WTC11 (cell line): ENCODE results near the gene PPM1D. TPM values are rescaled to one million over a fixed set of nuclear protein-coding genes. Genes with fewer than 3 reads are reported as not detected.

ENCODE experiments used
- ATAC-seq: fragments of 200-7000 bp; cut with Tn5 transposase; 2 replicates; pipeline ENCODE4 v1.10.0; 2021; ENCODE audit warnings: mild to moderate bottlenecking, moderate library complexity
- CTCF ChIA-PET: fragments of 300-600 bp; sonication (Branson Sonifier 250); formaldehyde crosslinking; loops from one replicate; lab custom pipeline; 2021; ENCODE audit warnings: antibody characterized with exemption; lab: Charles Lee
- POLR2A ChIA-PET: fragments of 350-600 bp; sonication (Branson Sonifier 250); formaldehyde crosslinking; loops from one replicate; lab custom pipeline; 2021; ENCODE audit warnings: antibody characterized with exemption; lab: Charles Lee
- DNase-seq: peaks from one replicate; pipeline ENCODE4 v3.0.0; 2021; ENCODE audit warnings: low spot score
- H3K27ac Mint-ChIP-seq: 2 replicates; pipeline ENCODE4 v1.8.0; 2021; ENCODE audit warnings: mixed read lengths
- H3K27me3 Mint-ChIP-seq: 2 replicates; pipeline ENCODE4 v1.8.0; 2021; ENCODE audit warnings: low read depth, mild to moderate bottlenecking, moderate library complexity, mixed read lengths
- H3K36me3 Mint-ChIP-seq: 2 replicates; pipeline ENCODE4 v1.8.0; 2021; ENCODE audit warnings: mixed read lengths
- H3K4me1 Mint-ChIP-seq: 2 replicates; pipeline ENCODE4 v1.8.0; 2022; ENCODE audit warnings: mixed read lengths
- H3K4me3 Mint-ChIP-seq: 2 replicates; pipeline ENCODE4 v1.8.0; 2021; ENCODE audit warnings: mild to moderate bottlenecking, moderate library complexity, mixed read lengths
- H3K9me3 Mint-ChIP-seq: 2 replicates; pipeline ENCODE4 v1.8.0; 2021; ENCODE audit warnings: mixed read lengths
- ATF1 ChIP-seq: sonication (generic); formaldehyde crosslinking; IDR thresholded peaks from 2 replicates; pipeline ENCODE4 v1.8.1; 2023; ENCODE audit warnings: mild to moderate bottlenecking, moderate library complexity, missing genetic modification reagents
- CBFB ChIP-seq: sonication (generic); formaldehyde crosslinking; IDR thresholded peaks from 2 replicates; pipeline ENCODE4 v1.8.1; 2022; ENCODE audit warnings: mild to moderate bottlenecking, low read depth, missing genetic modification reagents
- ERG ChIP-seq: fragments of 250-450 bp; sonication (Bioruptor Pico); IDR thresholded peaks from 2 replicates; pipeline ENCODE4 v1.8.0; 2021; ENCODE audit warnings: mild to moderate bottlenecking
- ESRRA ChIP-seq: sonication (generic); formaldehyde crosslinking; IDR thresholded peaks from 2 replicates; pipeline ENCODE4 v1.8.1; 2022; ENCODE audit warnings: mild to moderate bottlenecking, missing genetic modification reagents, borderline replicate concordance
- FOXK1 ChIP-seq: sonication (generic); formaldehyde crosslinking; IDR thresholded peaks from 2 replicates; pipeline ENCODE4 v1.8.0; 2022; ENCODE audit warnings: mild to moderate bottlenecking, moderate library complexity, missing genetic modification reagents
- GABPB1 ChIP-seq: sonication (generic); formaldehyde crosslinking; IDR thresholded peaks from 2 replicates; pipeline ENCODE4 v1.8.1; 2023; ENCODE audit warnings: mild to moderate bottlenecking, missing genetic modification reagents
- JUN ChIP-seq: sonication (generic); formaldehyde crosslinking; IDR thresholded peaks from 2 replicates; pipeline ENCODE4 v1.8.0; 2023; ENCODE audit warnings: mild to moderate bottlenecking, missing genetic modification reagents
- MAX ChIP-seq: sonication (generic); formaldehyde crosslinking; IDR thresholded peaks from 2 replicates; pipeline ENCODE4 v1.8.0; 2022; ENCODE audit warnings: mild to moderate bottlenecking, missing genetic modification reagents
- NFE2L1 ChIP-seq: sonication (generic); formaldehyde crosslinking; IDR thresholded peaks from 2 replicates; pipeline ENCODE4 v1.8.1; 2023; ENCODE audit warnings: missing genetic modification reagents
- PRRX2 ChIP-seq: fragments of 250-450 bp; sonication (Bioruptor Pico); IDR thresholded peaks from 2 replicates; pipeline ENCODE4 v1.8.0; 2021; ENCODE audit warnings: mild to moderate bottlenecking
- RELA ChIP-seq: sonication (generic); formaldehyde crosslinking; IDR thresholded peaks from 2 replicates; pipeline ENCODE4 v1.8.1; 2022; ENCODE audit warnings: missing genetic modification reagents, mild to moderate bottlenecking, borderline replicate concordance
- SOX15 ChIP-seq: fragments of 250-450 bp; sonication (Bioruptor Pico); IDR thresholded peaks from 2 replicates; pipeline ENCODE4 v1.9.0; 2021; ENCODE audit warnings: mild to moderate bottlenecking
- SP1 ChIP-seq: sonication (generic); formaldehyde crosslinking; conservative IDR thresholded peaks from 2 replicates; pipeline ENCODE4 v1.8.1; 2022; ENCODE audit warnings: missing genetic modification reagents
- TP53 ChIP-seq: sonication (generic); formaldehyde crosslinking; IDR thresholded peaks from 2 replicates; pipeline ENCODE4 v1.8.1; 2023; ENCODE audit warnings: mild to moderate bottlenecking, missing genetic modification reagents
- USF1 ChIP-seq: sonication (generic); formaldehyde crosslinking; IDR thresholded peaks from 2 replicates; pipeline ENCODE4 v1.8.0; 2022; ENCODE audit warnings: mild to moderate bottlenecking, missing genetic modification reagents
- USF2 ChIP-seq: sonication (generic); formaldehyde crosslinking; IDR thresholded peaks from 2 replicates; pipeline ENCODE4 v1.8.1; 2023; ENCODE audit warnings: mild to moderate bottlenecking, missing genetic modification reagents, moderate library complexity
- ZBTB43 ChIP-seq: sonication (generic); formaldehyde crosslinking; IDR thresholded peaks from 2 replicates; pipeline ENCODE4 v1.8.1; 2023; ENCODE audit warnings: mild to moderate bottlenecking, missing genetic modification reagents
- ZMAT4 ChIP-seq: fragments of 250-450 bp; sonication (Bioruptor Pico); IDR thresholded peaks from 2 replicates; pipeline ENCODE4 v1.9.0; 2021; ENCODE audit warnings: mild to moderate bottlenecking
- ZNF138 ChIP-seq: sonication (generic); formaldehyde crosslinking; conservative IDR thresholded peaks from 2 replicates; pipeline ENCODE4 v1.8.1; 2022; ENCODE audit warnings: mild to moderate bottlenecking, moderate library complexity, missing genetic modification reagents
- ZNF219 ChIP-seq: sonication (generic); formaldehyde crosslinking; IDR thresholded peaks from 2 replicates; pipeline ENCODE4 v1.8.0; 2023; ENCODE audit warnings: missing genetic modification reagents, mild to moderate bottlenecking, borderline replicate concordance
- ZNF263 ChIP-seq: sonication (generic); formaldehyde crosslinking; IDR thresholded peaks from 2 replicates; pipeline ENCODE4 v1.8.1; 2022; ENCODE audit warnings: low read depth, mild to moderate bottlenecking, moderate library complexity, missing genetic modification reagents
- ZNF281 ChIP-seq: sonication (generic); formaldehyde crosslinking; IDR thresholded peaks from 2 replicates; pipeline ENCODE4 v1.8.0; 2023; ENCODE audit warnings: mild to moderate bottlenecking, missing genetic modification reagents
- ZNF512 ChIP-seq: sonication (generic); formaldehyde crosslinking; IDR thresholded peaks from 2 replicates; pipeline ENCODE4 v1.8.1; 2022; ENCODE audit warnings: missing genetic modification reagents, borderline replicate concordance
- ZSCAN18 ChIP-seq: fragments of 250-450 bp; sonication (Bioruptor Pico); IDR thresholded peaks from 2 replicates; pipeline ENCODE4 v2.1.2; 2022; ENCODE audit warnings: mild to moderate bottlenecking, moderate library complexity
- total RNA-seq: library from RNA; stranded (reverse); gene quantifications from 3 replicates; pipeline ENCODE4 v1.2.3, GENCODE V29; 2021

PPM1D gene
- total RNA-seq, 1 experiment from 2014 or later: 20.4 TPM

GRCh38 chr17:60618854-60619526 lies 19.0 kb downstream of the PPM1D start (continued):
- no peak for TF ChIP-seq ZNF281 (CRISPR knock-in tag)
- TF ChIP-seq ZSCAN18: no peak
- TF ChIP-seq ZNF263 (CRISPR knock-in tag): no peak
- no peak for TF ChIP-seq GABPB1 (CRISPR knock-in tag)
- TF ChIP-seq RELA (CRISPR knock-in tag): no peak
- TF ChIP-seq ZMAT4: no peak
- TF ChIP-seq, all 79 proteins: peak for 0

GRCh38 chr17:60622961-60623360 lies 23.0 kb downstream of the PPM1D start:
- no peaks in the 10 kb centered on the region for H3K4me1 Mint-ChIP-seq
- DNase-seq (no peak), ATAC-seq (no peak)
- TF ChIP-seq MAX (CRISPR knock-in tag) (no peak), JUN (CRISPR knock-in tag) (no peak), ERG (no peak), ZNF138 (no peak), TP53 (CRISPR knock-in tag) (no peak), FOXK1 (CRISPR knock-in tag) (no peak), SOX15 (CRISPR knock-in tag) (no peak), USF1 (CRISPR knock-in tag) (no peak), SP1 (no peak), ZNF219 (no peak), ATF1 (no peak)
- TF ChIP-seq, all 79 proteins: peak for 0
- H3K9me3 Mint-ChIP-seq: 0 out of 2 replicates have a peak, but pooled peaks cover 3% of the 10 kb centered on the region
- no peak overlapping the region for H3K27ac Mint-ChIP-seq
- H3K36me3 Mint-ChIP-seq: peaks cover 2% of the 10 kb centered on the region; the same call in 1 of the 2 replicates
- H3K4me3 Mint-ChIP-seq: no peak overlapping the region
- no peaks in the 10 kb centered on the region for H3K27me3 Mint-ChIP-seq
- CTCF ChIA-PET: interaction anchor here (2.0 kb wide), 1 partner anchor 21 kb away, joined by 5 read pairs; no protein-coding TSS in a partner anchor
- POLR2A ChIA-PET: no interaction called here

GRCh38 chr17:60623415-60623814 lies 23.4 kb downstream of the PPM1D start:
- Mint-ChIP-seq H3K27ac (no peak overlapping the region; the same call in 1 of the 2 replicates), H3K36me3 (peaks cover 2% of the 10 kb centered on the region; the same call in 1 of the 2 replicates), H3K4me3 (no peak overlapping the region), H3K4me1 (no peaks in the 10 kb centered on the region), H3K9me3 (0 out of 2 replicates have a peak, but pooled peaks cover 3% of the 10 kb centered on the region), H3K27me3 (no peaks in the 10 kb centered on the region)
- CTCF ChIA-PET: interaction anchor here (2.0 kb wide), 1 partner anchor 22 kb away, joined by 5 read pairs; no protein-coding TSS in a partner anchor
- no peak for ATAC-seq
- POLR2A ChIA-PET: no interaction called here
- no peak for TF ChIP-seq NFE2L1
- TF ChIP-seq PRRX2 (CRISPR knock-in tag): no peak
- no peak for TF ChIP-seq JUN (CRISPR knock-in tag)
- no peak for TF ChIP-seq ESRRA (CRISPR knock-in tag)
- no peak for TF ChIP-seq USF2 (CRISPR knock-in tag)
- TF ChIP-seq RELA (CRISPR knock-in tag): no peak
- no peak for TF ChIP-seq ZBTB43 (CRISPR knock-in tag)
- TF ChIP-seq CBFB (CRISPR knock-in tag): no peak
- TF ChIP-seq ZNF512 (CRISPR knock-in tag): no peak
- no peak for DNase-seq
